Keratinocyte (primary cell): ENCODE results near the gene JAZF1.

Experiments used
- EZH2 ChIP-seq: IDR thresholded peaks from one replicate; pipeline ENCODE4 v1.6.1; 2012; ENCODE audit warnings: inconsistent platforms, mild to moderate bottlenecking, low read length, moderate library complexity
- TF ChIP-seq, protein P1 (sequence below), 3 experiments: IDR thresholded peaks in 1 of 3; conservative IDR thresholded peaks in 1 of 3; optimal IDR thresholded peaks in 1 of 3; 2 replicates in 2 of 3; 3 replicates in 1 of 3; pipeline versions ENCODE3 to v1.5.1; 2011; ENCODE audit warnings: low read length in 3 of 3, mild to moderate bottlenecking in 3 of 3, moderate library complexity in 2 of 3, control low read depth in 1 of 3, inconsistent platforms in 1 of 3; ENCODE audit not compliant: insufficient read depth in 2 of 3; ENCODE audit errors: extremely low read depth in 1 of 3

DNA sequence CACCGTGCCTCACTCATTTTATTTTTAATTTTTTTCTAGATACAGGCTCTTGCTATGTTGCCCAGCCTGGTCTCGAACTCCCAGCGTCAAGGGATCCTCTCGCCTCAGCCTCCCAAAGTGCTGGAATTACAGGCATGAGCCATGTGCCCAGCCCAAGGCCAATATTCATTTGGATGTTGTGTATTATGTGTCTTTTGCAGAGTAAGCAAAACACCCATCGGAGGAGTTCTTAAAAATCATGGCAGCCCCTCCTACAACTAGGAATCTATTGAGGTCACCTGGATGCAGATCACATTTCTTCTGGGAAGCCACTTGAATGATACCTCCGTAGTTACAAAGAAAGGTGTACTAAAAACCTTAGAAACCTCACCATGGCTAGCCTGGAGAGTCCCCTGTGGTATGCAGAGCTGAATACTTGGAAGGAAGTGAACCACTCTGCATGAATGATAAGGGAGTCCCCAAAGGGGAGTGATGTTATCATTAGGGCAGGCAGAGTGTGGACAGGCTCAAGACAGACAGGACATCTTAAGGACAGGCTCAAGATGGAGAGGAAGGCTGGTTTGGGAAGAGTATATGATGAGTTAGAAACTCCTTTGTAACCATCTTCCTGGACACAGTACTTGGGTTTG lies 254.9 kb downstream of the JAZF1 start:
- TF ChIP-seq, protein P1, sequence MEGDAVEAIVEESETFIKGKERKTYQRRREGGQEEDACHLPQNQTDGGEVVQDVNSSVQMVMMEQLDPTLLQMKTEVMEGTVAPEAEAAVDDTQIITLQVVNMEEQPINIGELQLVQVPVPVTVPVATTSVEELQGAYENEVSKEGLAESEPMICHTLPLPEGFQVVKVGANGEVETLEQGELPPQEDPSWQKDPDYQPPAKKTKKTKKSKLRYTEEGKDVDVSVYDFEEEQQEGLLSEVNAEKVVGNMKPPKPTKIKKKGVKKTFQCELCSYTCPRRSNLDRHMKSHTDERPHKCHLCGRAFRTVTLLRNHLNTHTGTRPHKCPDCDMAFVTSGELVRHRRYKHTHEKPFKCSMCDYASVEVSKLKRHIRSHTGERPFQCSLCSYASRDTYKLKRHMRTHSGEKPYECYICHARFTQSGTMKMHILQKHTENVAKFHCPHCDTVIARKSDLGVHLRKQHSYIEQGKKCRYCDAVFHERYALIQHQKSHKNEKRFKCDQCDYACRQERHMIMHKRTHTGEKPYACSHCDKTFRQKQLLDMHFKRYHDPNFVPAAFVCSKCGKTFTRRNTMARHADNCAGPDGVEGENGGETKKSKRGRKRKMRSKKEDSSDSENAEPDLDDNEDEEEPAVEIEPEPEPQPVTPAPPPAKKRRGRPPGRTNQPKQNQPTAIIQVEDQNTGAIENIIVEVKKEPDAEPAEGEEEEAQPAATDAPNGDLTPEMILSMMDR (optimal IDR thresholded peaks at IDR 0.05 in 1 of 3, IDR thresholded peaks at IDR 0.05 in 1 of 3, conservative IDR thresholded peaks at IDR 0.05 in 1 of 3; ENCODE audit: extremely low read depth in 1 of 3, insufficient read depth in 2 of 3, low read length in 3 of 3) = no peak
- no peak for TF ChIP-seq EZH2
